Prostate gland (tissue), 2 donors: ENCODE measurements around the gene TMEM258. TPM values are rescaled to one million over a fixed set of nuclear protein-coding genes. Genes with fewer than 3 reads are reported as not detected.

Experiments
- DNase-seq: peaks from one replicate; pipeline ENCODE4 v3.0.0-alpha.2; 2019; ENCODE audit warnings: low spot score
- H3K27ac ChIP-seq, 2 donors: fragments of 200-600 bp; sonication (generic); 2 replicates each; pipeline ENCODE4 v1.5.1; 2017 to 2019
- H3K27me3 ChIP-seq: fragments of 200-600 bp; sonication (generic); replicated peaks from 2 replicates; pipeline ENCODE4 v1.5.1; 2019; ENCODE audit not compliant: insufficient read depth
- H3K36me3 ChIP-seq, 2 donors: fragments of 200-600 bp; sonication (generic); 1 replicate in 1 of 2; 2 replicates in 1 of 2; pipeline versions ENCODE4 v1.5.1 to v1.8.1; 2017 to 2019
- H3K4me1 ChIP-seq: fragments of 200-600 bp; sonication (generic); replicated peaks from 2 replicates; pipeline ENCODE4 v1.5.1; 2019
- H3K4me3 ChIP-seq, 2 donors: fragments of 200-600 bp; sonication (generic); 2 replicates each; pipeline ENCODE4 v1.5.1; 2017 to 2019
- H3K9me3 ChIP-seq: fragments of 200-600 bp; sonication (generic); 2 replicates; pipeline ENCODE4 v1.5.1; 2017
- CTCF ChIP-seq, 4 experiments: fragments of 200-600 bp in 2 of 4; fragments of 450-650 bp in 2 of 4; sonication (generic) in 2 of 4; IDR thresholded peaks; 1 replicate in 3 of 4; 2 replicates in 1 of 4; pipeline ENCODE4 v1.5.1; 2016 to 2019; ENCODE audit warnings: antibody characterized with exemption in 4 of 4, mild to moderate bottlenecking in 2 of 4, moderate library complexity in 2 of 4
- POLR2A ChIP-seq: fragments of 450-650 bp; IDR thresholded peaks from one replicate; pipeline ENCODE4 v1.6.1; 2016; ENCODE audit warnings: antibody characterized with exemption, mild to moderate bottlenecking
- POLR2AphosphoS5 ChIP-seq: sonication (generic); formaldehyde crosslinking; IDR thresholded peaks from one replicate; pipeline ENCODE4 v1.6.1; 2017; ENCODE audit warnings: antibody characterized with exemption
- WGBS: methylation state at CpG from one replicate; pipeline ENCODE4 v1.1.5; 2018; 5-methylcytosine and 5-hydroxymethylcytosine counted together
- intact Hi-C: fragments of 100-400 bp; cut with DNase I; formaldehyde crosslinking; loops from one replicate; pipeline ENCODE4 v1.14.2; 2022
- total RNA-seq, 2 donors: library from RNA; depleted of rRNA; stranded (reverse); fragments of >200 nt; gene quantifications; one replicate each; pipeline ENCODE4 v1.1.0, GENCODE V29; 2016

The TMEM258 gene
- total RNA-seq, 2 donors from 2014 or later, result 34.8 to 82.9 TPM

GRCh38 chr11:61744181-61744580, 48.2 kb downstream of the TMEM258 start:
- H3K27ac ChIP-seq, result no peak overlapping the region
- H3K36me3 ChIP-seq, result no peaks in the 10 kb centered on the region
- H3K27me3 ChIP-seq, result no peaks in the 10 kb centered on the region
- intact Hi-C loops, result no loop called here
- H3K4me3 ChIP-seq, result no peak overlapping the region
- 89% methylated on average over 20 of the region's 20 CpGs for WGBS
- H3K9me3 ChIP-seq, result no peaks in the 10 kb centered on the region
- H3K4me1 ChIP-seq, result no peaks in the 10 kb centered on the region
- TF ChIP-seq CTCF (IDR thresholded peaks at IDR 0.05) (no peak), POLR2AphosphoS5 (no peak), POLR2A (no peak)
- no peak for DNase-seq

- Histone ChIP-seq H3K9me3 (no peaks in the 10 kb centered on the region), H3K4me1 (no peaks in the 10 kb centered on the region), H3K27me3 (no peaks in the 10 kb centered on the region), H3K4me3 (no peak overlapping the region), H3K36me3 (no peaks in the 10 kb centered on the region), H3K27ac (no peak overlapping the region)
- no peak for TF ChIP-seq POLR2AphosphoS5
- no peak for TF ChIP-seq POLR2A
- TF ChIP-seq CTCF (IDR thresholded peaks at IDR 0.05), result no peak
- intact Hi-C loops, result no loop called here
- 94% methylated on average over 24 of the region's 42 CpGs for WGBS
- no peak for DNase-seq
Measured at GRCh38 chr11:61743486-61744095, 48.8 kb downstream of the TMEM258 start.

- H3K27ac ChIP-seq, result no peak overlapping the region
- H3K36me3 ChIP-seq, result no peaks in the 10 kb centered on the region
- no peaks in the 10 kb centered on the region for H3K27me3 ChIP-seq
- intact Hi-C loops, result no loop called here
- no peaks in the 10 kb centered on the region for H3K9me3 ChIP-seq
- WGBS, result 81% methylated on average over 7 of the region's 7 CpGs
- no peak for TF ChIP-seq CTCF (IDR thresholded peaks at IDR 0.05)
- no peak for TF ChIP-seq POLR2A
- TF ChIP-seq POLR2AphosphoS5, result no peak
- H3K4me3 ChIP-seq, result no peak overlapping the region
- no peak for DNase-seq
- H3K4me1 ChIP-seq, result no peaks in the 10 kb centered on the region
Measured at GRCh38 chr11:61742391-61742790, 50.0 kb downstream of the TMEM258 start.

- 75% methylated on average over 7 of the region's 7 CpGs for WGBS
- Histone ChIP-seq H3K4me1 (no peaks in the 10 kb centered on the region), H3K4me3 (no peak overlapping the region), H3K9me3 (no peaks in the 10 kb centered on the region), H3K27ac (no peak overlapping the region), H3K27me3 (no peaks in the 10 kb centered on the region), H3K36me3 (peaks cover 0 to 6% of the 10 kb centered on the region in 2 donors)
- no peak for DNase-seq
- intact Hi-C loops, result loop anchor here (10.0 kb wide), 1 partner anchor 265 kb away; no protein-coding TSS in a partner anchor
- TF ChIP-seq CTCF (IDR thresholded peaks at IDR 0.05), result no peak
- no peak for TF ChIP-seq POLR2AphosphoS5
- no peak for TF ChIP-seq POLR2A
Measured at GRCh38 chr11:61739966-61740365, 52.4 kb downstream of the TMEM258 start.

- H3K27me3 ChIP-seq, result no peaks in the 10 kb centered on the region
- no peak overlapping the region for H3K27ac ChIP-seq
- peaks cover 0 to 6% of the 10 kb centered on the region in 2 donors for H3K36me3 ChIP-seq
- no peak for DNase-seq
- H3K4me1 ChIP-seq, result no peaks in the 10 kb centered on the region
- no peak overlapping the region for H3K4me3 ChIP-seq
- TF ChIP-seq CTCF (IDR thresholded peaks at IDR 0.05) (no peak), POLR2A (no peak), POLR2AphosphoS5 (no peak)
- intact Hi-C loops, result loop anchor here (10.0 kb wide), 1 partner anchor 265 kb away; no protein-coding TSS in a partner anchor
- no peaks in the 10 kb centered on the region for H3K9me3 ChIP-seq
- 90% methylated on average over 15 of the region's 15 CpGs for WGBS
Measured at GRCh38 chr11:61739413-61739812, 53.0 kb downstream of the TMEM258 start.
